Measurements from ENCODE around the gene FIG4.
"Not testable (repeated sequence)": the region's sequence is repeated elsewhere in the genome, so short reads cannot be mapped to it uniquely, and the experiment has no call there.

FIG4 gene

GRCh38 chr6:109800771-109801170, 109.7 kb downstream of the FIG4 start:
- Histone ChIP-seq H3K4me3 (no peak overlapping the region), H3K27me3 (ENCODE audit: low read depth) (no peaks in the 10 kb centered on the region), H3K4me1 (no peaks in the 10 kb centered on the region), H3K36me3 (replicated peaks) (no peaks in the 10 kb centered on the region), H3K9me3 (no peaks in the 10 kb centered on the region)
- no peak for DNase-seq (ENCODE audit: low spot score in 2 of 2)
- in situ Hi-C loops (cut with MboI; ENCODE audit: low sequenced_read_pairs) = no loop called here

GRCh38 chr6:109801794-109802193, 110.7 kb downstream of the FIG4 start:
- in situ Hi-C loops (cut with MboI; ENCODE audit: low sequenced_read_pairs) = no loop called here
- Histone ChIP-seq H3K27me3 (ENCODE audit: low read depth) (no peaks in the 10 kb centered on the region), H3K4me1 (no peaks in the 10 kb centered on the region), H3K4me3 (no peak overlapping the region), H3K9me3 (no peaks in the 10 kb centered on the region), H3K36me3 (replicated peaks) (no peaks in the 10 kb centered on the region)
- no peak for DNase-seq (ENCODE audit: low spot score in 2 of 2)

- H3K4me3 ChIP-seq = no peak overlapping the region
- no peaks in the 10 kb centered on the region for H3K9me3 ChIP-seq
- no peaks in the 10 kb centered on the region for H3K4me1 ChIP-seq
- H3K36me3 ChIP-seq (replicated peaks) = no peaks in the 10 kb centered on the region
- in situ Hi-C loops (cut with MboI; ENCODE audit: low sequenced_read_pairs) = no loop called here
- no peaks in the 10 kb centered on the region for H3K27me3 ChIP-seq (ENCODE audit: low read depth)
- no peak for DNase-seq (ENCODE audit: low spot score in 2 of 2)
Observed at GRCh38 chr6:109804020-109804419, 112.9 kb downstream of the FIG4 start.

GRCh38 chr6:109807881-109808280, 116.8 kb downstream of the FIG4 start:
- Histone ChIP-seq H3K9me3 (no peaks in the 10 kb centered on the region), H3K36me3 (replicated peaks) (no peaks in the 10 kb centered on the region), H3K27me3 (ENCODE audit: low read depth) (no peaks in the 10 kb centered on the region), H3K4me3 (no peak overlapping the region), H3K4me1 (no peaks in the 10 kb centered on the region)
- in situ Hi-C loops (cut with MboI; ENCODE audit: low sequenced_read_pairs) = no loop called here
- DNase-seq (ENCODE audit: low spot score in 2 of 2) = no peak

GRCh38 chr6:109808837-109809236, 117.7 kb downstream of the FIG4 start:
- no peaks in the 10 kb centered on the region for H3K36me3 ChIP-seq (replicated peaks)
- H3K9me3 ChIP-seq = no peaks in the 10 kb centered on the region
- H3K27me3 ChIP-seq (ENCODE audit: low read depth) = no peaks in the 10 kb centered on the region
- H3K4me1 ChIP-seq = no peaks in the 10 kb centered on the region
- in situ Hi-C loops (cut with MboI; ENCODE audit: low sequenced_read_pairs) = no loop called here
- no peak for DNase-seq (ENCODE audit: low spot score in 2 of 2)
- H3K4me3 ChIP-seq = no peak overlapping the region

- Histone ChIP-seq H3K9me3 (no peaks in the 10 kb centered on the region), H3K4me1 (no peaks in the 10 kb centered on the region), H3K36me3 (replicated peaks) (no peaks in the 10 kb centered on the region), H3K4me3 (no peak overlapping the region), H3K27me3 (ENCODE audit: low read depth) (no peaks in the 10 kb centered on the region)
- no peak for DNase-seq (ENCODE audit: low spot score in 2 of 2)
- in situ Hi-C loops (cut with MboI; ENCODE audit: low sequenced_read_pairs) = no loop called here
Observed at GRCh38 chr6:109815054-109815453, 124.0 kb downstream of the FIG4 start.

- H3K4me1 ChIP-seq = no peaks in the 10 kb centered on the region
- no peak overlapping the region for H3K4me3 ChIP-seq
- DNase-seq (ENCODE audit: low spot score in 2 of 2) = no peak
- H3K27me3 ChIP-seq (ENCODE audit: low read depth) = no peaks in the 10 kb centered on the region
- no peaks in the 10 kb centered on the region for H3K36me3 ChIP-seq (replicated peaks)
- in situ Hi-C loops (cut with MboI; ENCODE audit: low sequenced_read_pairs) = no loop called here
- no peaks in the 10 kb centered on the region for H3K9me3 ChIP-seq
Observed at GRCh38 chr6:109816452-109817374, 125.6 kb downstream of the FIG4 start.

GRCh38 chr6:109820706-109821350, 129.7 kb downstream of the FIG4 start:
- Histone ChIP-seq H3K27me3 (ENCODE audit: low read depth) (no peaks in the 10 kb centered on the region), H3K4me1 (no peaks in the 10 kb centered on the region), H3K36me3 (replicated peaks) (no peaks in the 10 kb centered on the region), H3K9me3 (no peaks in the 10 kb centered on the region), H3K4me3 (no peak overlapping the region)
- no peak for DNase-seq (ENCODE audit: low spot score in 2 of 2)
- in situ Hi-C loops (cut with MboI; ENCODE audit: low sequenced_read_pairs) = no loop called here

GRCh38 chr6:109821428-109821827, 130.3 kb downstream of the FIG4 start:
- no peaks in the 10 kb centered on the region for H3K36me3 ChIP-seq (replicated peaks)
- no peak overlapping the region for H3K4me3 ChIP-seq
- H3K27me3 ChIP-seq (ENCODE audit: low read depth) = no peaks in the 10 kb centered on the region
- H3K4me1 ChIP-seq = no peaks in the 10 kb centered on the region
- in situ Hi-C loops (cut with MboI; ENCODE audit: low sequenced_read_pairs) = no loop called here
- H3K9me3 ChIP-seq = no peaks in the 10 kb centered on the region
- no peak for DNase-seq (ENCODE audit: low spot score in 2 of 2)

- in situ Hi-C loops (cut with MboI; ENCODE audit: low sequenced_read_pairs) = no loop called here
Observed at GRCh38 chr6:109824105-109824504, 133.0 kb downstream of the FIG4 start.

GRCh38 chr6:109826551-109826950, 135.5 kb downstream of the FIG4 start:
- Histone ChIP-seq H3K27me3 (ENCODE audit: low read depth) (no peaks in the 10 kb centered on the region), H3K9me3 (no peaks in the 10 kb centered on the region)
- in situ Hi-C loops (cut with MboI; ENCODE audit: low sequenced_read_pairs) = no loop called here

More at GRCh38 chr6:109824105-109824504, 133.0 kb downstream of the FIG4 start:
- H3K4me1 ChIP-seq = no peaks in the 10 kb centered on the region
- no peak overlapping the region for H3K4me3 ChIP-seq
- no peaks in the 10 kb centered on the region for H3K9me3 ChIP-seq
- no peaks in the 10 kb centered on the region for H3K27me3 ChIP-seq (ENCODE audit: low read depth)
- DNase-seq (ENCODE audit: low spot score in 2 of 2) = no peak
- no peaks in the 10 kb centered on the region for H3K36me3 ChIP-seq (replicated peaks)

GRCh38 chr6:109831352-109831751, 140.3 kb downstream of the FIG4 start:
- H3K9me3 ChIP-seq; H3K4me1 ChIP-seq; H3K27me3 ChIP-seq (ENCODE audit: low read depth); DNase-seq (ENCODE audit: low spot score in 2 of 2); H3K4me3 ChIP-seq; in situ Hi-C loops (cut with MboI; ENCODE audit: low sequenced_read_pairs); H3K36me3 ChIP-seq (replicated peaks): not testable (repeated sequence)

More at GRCh38 chr6:109826551-109826950, 135.5 kb downstream of the FIG4 start:
- Histone ChIP-seq H3K4me1 (no peaks in the 10 kb centered on the region), H3K36me3 (replicated peaks) (no peaks in the 10 kb centered on the region), H3K4me3 (no peak overlapping the region)
- no peak for DNase-seq (ENCODE audit: low spot score in 2 of 2)

- no peak for DNase-seq (ENCODE audit: low spot score in 2 of 2)
- in situ Hi-C loops (cut with MboI; ENCODE audit: low sequenced_read_pairs) = no loop called here
- Histone ChIP-seq H3K4me3 (no peak overlapping the region), H3K36me3 (replicated peaks) (no peaks in the 10 kb centered on the region), H3K9me3 (no peaks in the 10 kb centered on the region), H3K4me1 (no peaks in the 10 kb centered on the region), H3K27me3 (ENCODE audit: low read depth) (no peaks in the 10 kb centered on the region)
Observed at GRCh38 chr6:109834131-109834530, 143.0 kb downstream of the FIG4 start.
